Measurements from ENCODE around the gene BICD1.

Gene BICD1

DNA sequence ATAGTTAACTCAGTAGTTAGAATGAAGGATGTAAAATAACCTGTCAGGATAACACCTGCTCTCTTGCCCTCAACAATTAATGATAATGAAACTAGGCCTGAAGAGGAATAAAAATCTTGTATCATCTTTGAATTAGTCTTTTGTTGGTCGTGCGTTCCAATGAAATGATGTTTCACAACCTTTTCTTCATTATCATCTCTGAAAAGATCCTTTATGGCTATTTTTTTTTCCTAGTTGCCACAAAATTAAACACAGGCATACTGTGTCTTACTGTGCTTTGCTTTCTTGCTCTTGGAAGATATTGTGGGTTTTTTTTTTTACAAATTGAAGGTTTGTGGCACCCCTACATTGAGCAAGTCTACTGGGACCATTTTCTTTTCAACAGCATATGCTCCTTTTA is 128.6 kb downstream of the BICD1 start:
- TF ChIP-seq, protein P1, sequence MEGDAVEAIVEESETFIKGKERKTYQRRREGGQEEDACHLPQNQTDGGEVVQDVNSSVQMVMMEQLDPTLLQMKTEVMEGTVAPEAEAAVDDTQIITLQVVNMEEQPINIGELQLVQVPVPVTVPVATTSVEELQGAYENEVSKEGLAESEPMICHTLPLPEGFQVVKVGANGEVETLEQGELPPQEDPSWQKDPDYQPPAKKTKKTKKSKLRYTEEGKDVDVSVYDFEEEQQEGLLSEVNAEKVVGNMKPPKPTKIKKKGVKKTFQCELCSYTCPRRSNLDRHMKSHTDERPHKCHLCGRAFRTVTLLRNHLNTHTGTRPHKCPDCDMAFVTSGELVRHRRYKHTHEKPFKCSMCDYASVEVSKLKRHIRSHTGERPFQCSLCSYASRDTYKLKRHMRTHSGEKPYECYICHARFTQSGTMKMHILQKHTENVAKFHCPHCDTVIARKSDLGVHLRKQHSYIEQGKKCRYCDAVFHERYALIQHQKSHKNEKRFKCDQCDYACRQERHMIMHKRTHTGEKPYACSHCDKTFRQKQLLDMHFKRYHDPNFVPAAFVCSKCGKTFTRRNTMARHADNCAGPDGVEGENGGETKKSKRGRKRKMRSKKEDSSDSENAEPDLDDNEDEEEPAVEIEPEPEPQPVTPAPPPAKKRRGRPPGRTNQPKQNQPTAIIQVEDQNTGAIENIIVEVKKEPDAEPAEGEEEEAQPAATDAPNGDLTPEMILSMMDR (IDR thresholded peaks at IDR 0.05; ENCODE audit: low read depth, low read length), result no peak
- no peak overlapping the region for H3K4me3 ChIP-seq (ENCODE audit: low read depth, low read length)

DNA sequence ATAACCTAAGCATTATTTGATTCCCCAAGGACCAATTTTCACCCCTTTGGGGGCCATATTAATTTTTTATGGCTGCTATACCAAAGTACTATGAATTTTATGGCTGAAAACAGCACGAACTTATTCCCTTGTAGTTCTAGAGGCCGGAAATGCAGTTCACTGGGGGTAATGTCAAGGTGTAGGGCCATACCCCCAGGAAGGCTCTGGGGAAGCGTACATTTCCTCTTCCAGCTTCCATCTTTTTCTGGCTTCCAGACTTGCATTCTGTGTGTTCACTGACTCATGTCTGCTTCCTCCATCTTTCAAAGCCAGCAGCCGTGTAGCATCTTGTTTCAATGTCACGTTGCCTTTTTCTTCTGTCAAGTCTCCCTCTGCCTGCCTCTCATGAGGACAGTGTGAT is 133.5 kb downstream of the BICD1 start:
- TF ChIP-seq, protein P1 (IDR thresholded peaks at IDR 0.05; ENCODE audit: low read depth, low read length), result no peak
- H3K4me3 ChIP-seq (ENCODE audit: low read depth, low read length), result no peak overlapping the region

DNA sequence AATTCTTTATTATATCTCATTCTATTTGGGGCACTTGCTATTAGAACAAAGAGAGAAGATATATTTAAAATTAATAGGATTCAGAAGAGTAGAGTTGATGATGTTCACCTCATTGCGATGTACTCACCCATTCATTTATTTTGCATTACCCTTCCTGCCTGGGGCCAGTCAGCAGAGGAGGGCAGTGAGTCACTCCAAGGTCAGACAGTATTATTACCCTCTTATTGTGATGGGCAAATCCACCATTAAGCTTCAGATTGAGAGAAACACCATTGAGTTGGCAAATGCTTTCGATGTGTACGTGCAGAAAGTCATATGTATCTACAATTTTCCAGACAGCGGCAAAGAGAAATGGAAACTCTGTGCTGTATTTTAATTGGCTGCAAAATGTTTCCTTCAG is 134.2 kb downstream of the BICD1 start:
- TF ChIP-seq, protein P1 (IDR thresholded peaks at IDR 0.05; ENCODE audit: low read depth, low read length), result no peak

DNA sequence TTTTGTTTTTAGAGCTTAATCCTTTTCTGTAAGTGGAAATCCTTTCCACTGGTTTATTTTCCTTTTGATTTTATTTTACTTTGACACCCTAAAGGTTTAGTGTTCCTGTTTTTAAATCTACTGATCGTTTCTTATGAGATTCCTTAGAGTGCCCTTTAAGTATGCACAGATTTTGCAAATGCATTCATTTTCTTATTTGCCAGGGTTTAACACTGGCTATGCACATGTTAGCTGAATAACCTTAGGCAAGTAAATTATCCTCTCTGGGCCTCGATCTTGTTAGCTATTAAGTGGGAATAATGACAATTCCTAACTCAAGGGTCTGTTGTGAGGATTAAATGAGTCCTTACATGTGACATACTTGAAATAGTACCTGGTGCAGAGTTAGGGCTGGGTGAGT is 136.0 kb downstream of the BICD1 start:
- TF ChIP-seq, protein P1 (IDR thresholded peaks at IDR 0.05; ENCODE audit: low read depth, low read length), result no peak
- H3K4me3 ChIP-seq (ENCODE audit: low read depth, low read length), result no peak overlapping the region

More for the DNA sequence above, 134.2 kb downstream of the BICD1 start:
- H3K4me3 ChIP-seq (ENCODE audit: low read depth, low read length), result no peak overlapping the region

DNA sequence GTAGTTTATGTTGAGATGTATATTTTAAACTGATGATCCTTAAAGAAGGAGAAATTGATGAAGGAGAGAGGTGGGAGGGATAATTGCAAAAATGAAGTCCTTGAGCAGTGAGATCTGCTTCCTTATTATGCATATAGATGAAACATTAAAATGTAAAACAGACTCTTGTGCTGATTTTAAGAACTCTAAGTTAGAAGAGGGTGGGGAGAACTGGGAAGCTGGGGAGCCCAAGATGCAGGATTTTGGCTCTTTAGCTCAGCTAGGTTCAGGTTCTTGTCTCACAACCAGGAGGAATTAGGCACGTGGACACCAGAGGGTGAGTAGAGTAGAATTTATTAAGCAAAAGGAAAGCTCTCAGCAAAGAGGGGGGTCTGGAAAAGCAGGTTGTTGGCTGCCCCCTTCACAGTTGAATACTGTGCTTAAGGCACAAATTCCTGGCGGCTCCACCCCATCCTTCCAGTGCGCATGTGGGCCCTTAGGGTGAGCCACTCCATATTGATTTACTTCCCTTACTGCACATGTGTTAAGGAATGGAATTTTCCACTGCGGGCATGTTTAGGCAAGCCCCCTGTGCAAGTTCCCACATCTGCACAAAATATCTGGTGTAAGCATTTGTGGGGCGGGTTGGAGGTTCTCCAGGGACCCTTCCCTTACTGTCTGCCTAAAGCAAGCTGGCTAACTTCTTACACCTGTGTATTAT is 141.9 kb downstream of the BICD1 start:
- H3K4me3 ChIP-seq (ENCODE audit: low read depth, low read length), result no peak overlapping the region
- TF ChIP-seq, protein P1 (IDR thresholded peaks at IDR 0.05; ENCODE audit: low read depth, low read length), result no peak

DNA sequence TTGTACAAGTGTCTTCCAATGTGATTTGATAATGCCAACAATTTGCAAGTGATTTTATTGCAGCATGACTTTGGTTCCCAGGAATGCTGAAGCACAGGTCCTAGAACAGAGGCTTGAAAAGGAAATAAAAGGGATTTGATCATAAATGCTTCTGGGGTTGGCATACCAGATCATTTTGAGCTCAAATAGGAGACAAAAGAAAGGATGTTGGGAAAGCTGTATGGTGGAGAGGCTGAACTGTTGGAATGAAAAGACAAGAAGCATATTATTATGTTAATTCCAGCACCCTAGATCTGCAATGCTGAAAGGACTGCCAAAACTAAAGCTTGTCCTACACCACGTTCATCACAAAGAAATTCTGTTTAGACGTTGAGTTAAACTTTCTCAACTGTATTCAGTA is 143.1 kb downstream of the BICD1 start:
- TF ChIP-seq, protein P1 (IDR thresholded peaks at IDR 0.05; ENCODE audit: low read depth, low read length), result no peak
- H3K4me3 ChIP-seq (ENCODE audit: low read depth, low read length), result no peak overlapping the region

DNA sequence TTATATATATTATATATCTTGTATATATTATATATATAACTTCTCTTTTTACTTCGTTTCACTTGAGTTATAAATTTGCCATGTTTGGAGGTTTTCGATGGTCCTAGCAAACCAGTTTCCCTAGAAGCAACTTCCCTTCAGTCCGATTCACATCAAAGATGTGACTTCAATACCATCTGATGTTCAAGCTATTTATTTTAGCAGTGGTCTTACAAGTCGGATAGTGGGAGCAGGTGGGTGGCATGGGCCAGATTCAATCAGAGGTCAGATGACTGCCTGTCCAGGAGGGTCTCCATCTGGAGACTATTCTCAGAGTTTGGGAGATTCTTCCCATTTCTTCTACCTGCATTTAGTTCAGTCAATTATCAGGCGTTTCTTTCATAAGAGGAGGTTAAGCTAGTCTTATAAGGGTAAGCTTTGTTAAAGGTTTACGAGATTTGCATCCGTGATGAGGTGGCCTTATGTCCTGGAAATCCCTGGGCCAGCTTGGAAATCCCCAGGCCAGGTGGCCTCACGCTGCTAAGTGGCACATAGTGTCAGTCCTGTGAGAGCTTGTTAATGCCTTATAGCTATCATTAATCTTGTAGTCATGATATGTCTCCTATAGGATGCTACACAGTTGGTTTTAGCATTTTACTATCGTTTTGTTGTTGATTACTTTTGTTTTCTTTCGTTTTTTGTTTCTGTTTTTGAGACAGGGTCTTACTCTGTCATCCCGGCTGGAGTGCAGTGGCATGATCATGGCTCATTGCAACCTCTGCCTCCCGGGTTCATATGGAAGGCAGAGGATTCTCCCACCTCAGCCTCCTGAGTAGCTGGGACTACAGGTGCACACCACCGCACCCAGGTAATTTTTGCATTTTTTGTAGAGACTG is 145.8 kb downstream of the BICD1 start:
- H3K4me3 ChIP-seq (ENCODE audit: low read depth, low read length), result no peak overlapping the region
- TF ChIP-seq, protein P1 (IDR thresholded peaks at IDR 0.05; ENCODE audit: low read depth, low read length), result no peak
